Astrocyte of the spinal cord (primary cell): ENCODE measurements around the gene ALG12.

Source experiments
- DNase-seq: peaks from one replicate; pipeline ENCODE4 v3.0.0; 2011; ENCODE audit warnings: low read depth, low spot score
- H3K4me3 ChIP-seq: 2 replicates; pipeline ENCODE4 v1.5.1; 2011; ENCODE audit warnings: low read depth, mild to moderate bottlenecking, low read length, moderate library complexity
- CTCF ChIP-seq: IDR thresholded peaks from 2 replicates; pipeline ENCODE4 v1.5.1; 2012; ENCODE audit warnings: low read depth, mild to moderate bottlenecking, low read length, inconsistent platforms
- in situ Hi-C: cut with HindIII; loops from 2 replicates; pipeline ENCODE4 v1.10.0; 2017; ENCODE audit warnings: low sequenced_read_pairs

Gene ALG12

GRCh38 chr22:49861642-49862495 is 56.4 kb downstream of the ALG12 start:
- in situ Hi-C loops = no loop called here
- peak; percentile 6 for TF ChIP-seq CTCF
- DNase-seq = no peak
- H3K4me3 ChIP-seq = no peak overlapping the region

GRCh38 chr22:49858827-49859226 is 59.4 kb downstream of the ALG12 start:
- no peak overlapping the region for H3K4me3 ChIP-seq
- TF ChIP-seq CTCF = no peak
- in situ Hi-C loops = no loop called here
- DNase-seq = no peak

GRCh38 chr22:49856766-49857618 is 61.2 kb downstream of the ALG12 start:
- in situ Hi-C loops = no loop called here
- no peak for TF ChIP-seq CTCF
- H3K4me3 ChIP-seq = no peak overlapping the region
- no peak for DNase-seq

- DNase-seq = no peak
- no peak for TF ChIP-seq CTCF
- H3K4me3 ChIP-seq = no peak overlapping the region
- in situ Hi-C loops = no loop called here
Observed at GRCh38 chr22:49856343-49856742, 61.9 kb downstream of the ALG12 start.

- H3K4me3 ChIP-seq = peak overlapping the region; percentile 64
- peak; percentile 15 for DNase-seq
- in situ Hi-C loops = no loop called here
- no peak for TF ChIP-seq CTCF
Observed at GRCh38 chr22:49855251-49855911, 62.9 kb downstream of the ALG12 start.
